Right atrium auricular region (tissue), 2 donors: ENCODE measurements around the gene LYPD6B. TPM values are rescaled to one million over a fixed set of nuclear protein-coding genes. Genes with fewer than 3 reads are reported as not detected.

Source experiments
- DNase-seq: peaks from one replicate; pipeline ENCODE4 v3.0.0-alpha.2; 2019; ENCODE audit warnings: low spot score
- H3K27ac ChIP-seq, 2 donors: fragments of 200-600 bp; sonication (generic); 1 replicate in 1 of 2; 2 replicates in 1 of 2; pipeline ENCODE4 v1.5.1; 2016 to 2019
- H3K27me3 ChIP-seq, 2 donors: fragments of 200-600 bp; sonication (generic); one replicate each; pipeline versions ENCODE4 v1.5.1 to v1.6.0; 2017 to 2019
- H3K36me3 ChIP-seq: fragments of 200-600 bp; sonication (generic); one replicate; pipeline ENCODE4 v1.5.1; 2016
- H3K4me1 ChIP-seq, 2 donors: fragments of 200-600 bp; sonication (generic); one replicate each; pipeline versions ENCODE4 v1.5.1 to v1.6.0; 2017 to 2019
- H3K4me3 ChIP-seq, 2 donors: fragments of 200-600 bp; sonication (generic); 1 replicate in 1 of 2; 2 replicates in 1 of 2; pipeline ENCODE4 v1.5.1; 2017 to 2019; ENCODE audit warnings: mild to moderate bottlenecking in 1 of 2, moderate library complexity in 1 of 2
- H3K9me3 ChIP-seq, 2 donors: fragments of 200-600 bp; sonication (generic); one replicate each; pipeline ENCODE4 v1.5.1; 2019
- total RNA-seq, 2 donors: library from RNA; depleted of rRNA; stranded (reverse); fragments of >200 nt; gene quantifications; one replicate each; pipeline ENCODE4 v1.1.0, GENCODE V29; 2016
- TF ChIP-seq, protein P1 (sequence below), 2 donors: fragments of 200-600 bp; sonication (generic); IDR thresholded peaks; one replicate each; pipeline ENCODE4 v1.5.1; 2019; ENCODE audit warnings: antibody characterized with exemption in 2 of 2

The LYPD6B gene
- total RNA-seq, 2 donors from 2014 or later, result 0.28 TPM; not detected in 1

DNA sequence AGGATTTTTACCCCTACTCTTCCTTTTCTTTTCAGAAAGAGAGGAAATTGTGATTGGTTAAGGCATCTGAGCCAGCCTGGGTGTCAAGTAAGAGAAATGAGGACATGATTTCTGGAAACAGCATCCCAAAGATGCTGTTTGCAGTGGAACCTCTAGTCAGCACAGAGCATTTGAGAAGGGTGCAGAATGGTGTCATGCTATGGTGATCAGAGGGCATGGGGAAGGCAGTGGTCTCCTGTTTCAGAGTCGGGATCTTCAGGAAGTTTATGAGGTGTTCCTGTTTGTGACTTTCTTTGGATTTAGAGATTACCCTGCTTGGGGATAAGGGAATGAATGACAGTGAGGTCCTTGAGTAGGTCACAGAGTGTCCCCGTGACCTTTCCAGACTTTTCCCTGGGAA is 117.5 kb downstream of the LYPD6B start:
- Histone ChIP-seq H3K4me3 (no peak overlapping the region), H3K9me3 (no peaks in the 10 kb centered on the region), H3K4me1 (no peaks in the 10 kb centered on the region), H3K36me3 (no peaks in the 10 kb centered on the region), H3K27ac (no peak overlapping the region), H3K27me3 (no peaks in the 10 kb centered on the region)
- TF ChIP-seq, protein P1, sequence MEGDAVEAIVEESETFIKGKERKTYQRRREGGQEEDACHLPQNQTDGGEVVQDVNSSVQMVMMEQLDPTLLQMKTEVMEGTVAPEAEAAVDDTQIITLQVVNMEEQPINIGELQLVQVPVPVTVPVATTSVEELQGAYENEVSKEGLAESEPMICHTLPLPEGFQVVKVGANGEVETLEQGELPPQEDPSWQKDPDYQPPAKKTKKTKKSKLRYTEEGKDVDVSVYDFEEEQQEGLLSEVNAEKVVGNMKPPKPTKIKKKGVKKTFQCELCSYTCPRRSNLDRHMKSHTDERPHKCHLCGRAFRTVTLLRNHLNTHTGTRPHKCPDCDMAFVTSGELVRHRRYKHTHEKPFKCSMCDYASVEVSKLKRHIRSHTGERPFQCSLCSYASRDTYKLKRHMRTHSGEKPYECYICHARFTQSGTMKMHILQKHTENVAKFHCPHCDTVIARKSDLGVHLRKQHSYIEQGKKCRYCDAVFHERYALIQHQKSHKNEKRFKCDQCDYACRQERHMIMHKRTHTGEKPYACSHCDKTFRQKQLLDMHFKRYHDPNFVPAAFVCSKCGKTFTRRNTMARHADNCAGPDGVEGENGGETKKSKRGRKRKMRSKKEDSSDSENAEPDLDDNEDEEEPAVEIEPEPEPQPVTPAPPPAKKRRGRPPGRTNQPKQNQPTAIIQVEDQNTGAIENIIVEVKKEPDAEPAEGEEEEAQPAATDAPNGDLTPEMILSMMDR (IDR thresholded peaks at IDR 0.05), result no peak
- no peak for DNase-seq

DNA sequence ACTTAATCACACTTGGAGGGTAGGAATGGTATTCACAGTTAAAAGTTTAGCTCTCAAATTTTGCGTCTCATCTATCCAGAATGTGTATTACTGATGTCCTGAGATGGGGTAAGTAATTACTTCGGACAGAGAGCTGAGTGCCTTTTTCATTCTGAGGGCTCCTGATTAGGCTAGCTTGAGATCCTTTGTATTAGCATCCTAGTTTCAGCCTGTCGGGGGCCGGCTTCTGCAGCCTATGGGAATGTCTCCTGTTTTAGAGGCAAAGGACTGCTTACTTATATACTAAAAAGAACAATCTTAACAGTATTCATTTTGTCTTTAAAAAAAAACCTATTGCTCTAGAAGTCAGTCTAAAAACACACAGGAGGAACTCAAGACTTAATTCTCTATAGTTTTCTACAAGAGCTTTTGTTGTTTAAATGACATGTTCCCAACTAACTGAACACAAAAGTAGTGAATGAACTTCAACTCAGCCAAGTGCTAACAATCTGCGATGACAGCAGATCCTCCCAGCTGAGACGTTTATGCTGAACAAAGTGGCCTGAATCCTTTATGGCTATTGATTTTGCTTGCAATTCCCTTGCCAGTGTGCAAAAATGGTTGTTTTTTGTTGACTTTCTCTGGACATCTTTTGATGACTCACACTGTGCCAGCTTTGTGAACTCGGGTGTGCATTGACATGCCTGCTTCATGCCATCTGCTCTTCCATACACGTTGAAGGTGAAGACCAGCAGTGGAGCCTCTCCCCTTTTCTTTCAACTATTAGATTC is 118.7 kb downstream of the LYPD6B start:
- Histone ChIP-seq H3K27me3 (no peaks in the 10 kb centered on the region), H3K27ac (no peak overlapping the region), H3K4me1 (no peaks in the 10 kb centered on the region), H3K9me3 (no peaks in the 10 kb centered on the region), H3K36me3 (no peaks in the 10 kb centered on the region), H3K4me3 (no peak overlapping the region)
- DNase-seq, result no peak
- TF ChIP-seq, protein P1 (IDR thresholded peaks at IDR 0.05), result no peak

DNA sequence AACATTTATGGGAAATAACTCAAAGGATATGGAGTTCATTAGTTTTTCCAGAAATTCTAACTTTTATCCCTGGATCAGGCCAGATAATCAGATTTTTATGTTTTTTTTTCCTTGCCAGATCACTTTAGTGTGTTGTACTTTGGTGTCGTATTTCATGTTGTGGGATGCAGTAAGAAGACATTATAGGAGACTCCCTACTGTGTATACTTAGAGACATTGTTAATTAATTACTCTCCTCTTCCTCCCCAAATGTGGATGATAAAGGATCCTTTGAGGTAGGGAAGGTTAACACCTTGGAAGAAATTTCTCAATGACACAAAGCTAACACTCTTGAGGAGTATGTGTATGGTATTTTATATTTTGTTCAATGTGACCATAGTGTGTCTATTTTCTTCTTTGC is 120.5 kb downstream of the LYPD6B start:
- H3K36me3 ChIP-seq, result no peaks in the 10 kb centered on the region
- TF ChIP-seq, protein P1 (IDR thresholded peaks at IDR 0.05), result no peak
- H3K4me1 ChIP-seq, result no peaks in the 10 kb centered on the region
- no peak for DNase-seq
- H3K27me3 ChIP-seq, result no peaks in the 10 kb centered on the region
- no peak overlapping the region for H3K27ac ChIP-seq
- H3K4me3 ChIP-seq, result no peak overlapping the region
- no peaks in the 10 kb centered on the region for H3K9me3 ChIP-seq

DNA sequence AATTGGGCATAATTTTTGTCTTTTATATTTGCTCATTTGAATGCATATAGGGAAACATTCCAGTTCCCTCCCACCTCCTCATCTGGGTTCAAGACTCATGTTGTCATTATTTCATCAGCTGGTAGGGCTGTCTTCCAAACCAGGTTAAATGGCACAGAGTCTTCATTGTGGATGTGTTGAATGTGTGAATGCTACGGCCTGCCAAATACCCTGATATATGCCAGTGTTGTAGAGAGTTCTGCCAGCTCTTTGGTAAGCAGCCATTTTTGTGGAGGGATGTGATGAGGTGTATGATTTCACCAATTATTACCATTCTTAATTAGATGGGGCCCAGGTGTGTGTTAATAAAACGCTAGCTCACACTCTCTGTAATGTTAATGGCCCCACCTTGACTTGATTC is 121.7 kb downstream of the LYPD6B start:
- TF ChIP-seq, protein P1 (IDR thresholded peaks at IDR 0.05), result no peak
- H3K4me1 ChIP-seq, result no peaks in the 10 kb centered on the region
- H3K36me3 ChIP-seq, result no peaks in the 10 kb centered on the region
- no peak overlapping the region for H3K27ac ChIP-seq
- DNase-seq, result no peak
- H3K27me3 ChIP-seq, result no peaks in the 10 kb centered on the region
- no peak overlapping the region for H3K4me3 ChIP-seq
- H3K9me3 ChIP-seq, result no peaks in the 10 kb centered on the region

DNA sequence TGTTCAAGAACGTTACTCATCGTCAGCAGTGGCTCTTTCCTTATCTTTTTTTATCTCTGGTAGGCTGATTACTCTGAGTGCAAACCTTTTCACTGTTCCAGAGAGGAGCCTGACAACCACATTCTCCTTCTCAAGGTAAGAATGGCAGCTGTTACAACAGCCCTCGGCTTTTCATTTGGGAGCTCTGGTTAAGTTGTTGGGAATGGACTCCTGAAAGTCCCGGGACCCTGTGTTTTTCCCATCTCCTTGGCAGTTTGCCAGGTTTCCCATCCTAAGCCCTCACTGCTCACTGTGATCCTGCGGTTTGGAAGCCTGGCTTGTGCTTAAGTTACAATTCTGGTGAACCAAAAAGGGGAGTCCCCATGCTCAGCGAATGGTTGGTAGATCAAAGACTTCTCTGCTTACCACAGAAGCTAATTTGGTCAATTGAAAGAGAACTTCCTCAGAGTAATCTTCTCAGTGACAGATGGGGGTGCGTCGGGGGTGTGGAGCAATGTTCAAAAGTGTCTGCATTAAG is 122.3 kb downstream of the LYPD6B start:
- no peak overlapping the region for H3K4me3 ChIP-seq
- no peaks in the 10 kb centered on the region for H3K27me3 ChIP-seq
- no peak for DNase-seq
- no peaks in the 10 kb centered on the region for H3K36me3 ChIP-seq
- TF ChIP-seq, protein P1 (IDR thresholded peaks at IDR 0.05), result no peak
- H3K27ac ChIP-seq, result no peak overlapping the region
- no peaks in the 10 kb centered on the region for H3K4me1 ChIP-seq
- H3K9me3 ChIP-seq, result no peaks in the 10 kb centered on the region
